Measurements from ENCODE around the gene WDR54. TPM values are rescaled to one million over a fixed set of nuclear protein-coding genes. Genes with fewer than 3 reads are reported as not detected.
"Not testable (repeated sequence)": the region's sequence is repeated elsewhere in the genome, so short reads cannot be mapped to it uniquely, and the experiment has no call there.

Gene WDR54
- total RNA-seq, 1 donor from 2014 or later = 15.8 TPM

DNA sequence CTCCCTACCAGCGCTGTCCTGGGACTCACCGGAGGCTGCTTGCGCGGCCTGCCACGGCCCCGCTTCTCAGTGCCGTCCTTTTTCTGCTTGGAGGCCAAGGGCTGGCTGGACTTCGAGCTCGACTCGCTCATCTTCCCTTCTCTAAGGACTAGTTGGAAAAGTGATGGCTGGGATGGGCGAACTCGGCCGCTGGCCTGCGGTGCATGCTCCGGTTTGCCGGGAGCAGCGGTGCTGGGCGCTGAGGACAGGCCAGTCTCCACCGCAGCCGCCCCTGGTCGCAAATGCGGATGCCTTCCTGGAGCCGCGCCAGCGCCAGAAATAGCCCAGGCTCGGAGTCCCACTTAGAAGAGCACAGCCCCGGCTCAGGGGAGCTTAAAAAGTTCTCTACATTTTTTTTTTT lies 3.2 kb upstream of the WDR54 start:
- no peak overlapping the region for H3K27ac Mint-ChIP-seq (ENCODE audit: unreplicated experiment)
- no peak for DNase-seq (ENCODE audit: extremely low spot score, unreplicated experiment)

DNA sequence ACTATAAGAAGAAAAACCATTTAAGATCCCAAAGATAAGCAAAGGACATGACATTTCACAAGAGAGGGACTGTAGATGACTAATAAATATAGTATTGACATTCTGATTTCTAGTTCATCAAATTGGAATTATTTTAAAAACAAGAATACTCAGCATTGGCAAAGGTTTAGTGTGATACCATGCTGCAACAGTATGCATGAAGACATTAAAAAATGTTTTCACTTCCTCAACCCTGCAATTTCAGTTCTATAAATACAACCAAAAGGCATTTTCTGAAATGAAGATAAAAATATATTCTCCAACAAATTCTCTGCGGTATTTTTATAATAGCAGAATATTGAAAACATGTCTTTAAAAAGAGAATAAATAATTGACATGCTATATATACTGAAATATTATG lies 2.2 kb upstream of the WDR54 start:
- TF ChIP-seq, protein P1, sequence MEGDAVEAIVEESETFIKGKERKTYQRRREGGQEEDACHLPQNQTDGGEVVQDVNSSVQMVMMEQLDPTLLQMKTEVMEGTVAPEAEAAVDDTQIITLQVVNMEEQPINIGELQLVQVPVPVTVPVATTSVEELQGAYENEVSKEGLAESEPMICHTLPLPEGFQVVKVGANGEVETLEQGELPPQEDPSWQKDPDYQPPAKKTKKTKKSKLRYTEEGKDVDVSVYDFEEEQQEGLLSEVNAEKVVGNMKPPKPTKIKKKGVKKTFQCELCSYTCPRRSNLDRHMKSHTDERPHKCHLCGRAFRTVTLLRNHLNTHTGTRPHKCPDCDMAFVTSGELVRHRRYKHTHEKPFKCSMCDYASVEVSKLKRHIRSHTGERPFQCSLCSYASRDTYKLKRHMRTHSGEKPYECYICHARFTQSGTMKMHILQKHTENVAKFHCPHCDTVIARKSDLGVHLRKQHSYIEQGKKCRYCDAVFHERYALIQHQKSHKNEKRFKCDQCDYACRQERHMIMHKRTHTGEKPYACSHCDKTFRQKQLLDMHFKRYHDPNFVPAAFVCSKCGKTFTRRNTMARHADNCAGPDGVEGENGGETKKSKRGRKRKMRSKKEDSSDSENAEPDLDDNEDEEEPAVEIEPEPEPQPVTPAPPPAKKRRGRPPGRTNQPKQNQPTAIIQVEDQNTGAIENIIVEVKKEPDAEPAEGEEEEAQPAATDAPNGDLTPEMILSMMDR (IDR thresholded peaks at IDR 0.05) = no peak
- no peaks in the 10 kb centered on the region for H3K36me3 Mint-ChIP-seq (ENCODE audit: unreplicated experiment)
- peaks cover 4% of the 10 kb centered on the region for H3K27me3 Mint-ChIP-seq (ENCODE audit: unreplicated experiment)
- DNase-seq (ENCODE audit: extremely low spot score, unreplicated experiment) = no peak
- H3K9me3 Mint-ChIP-seq (ENCODE audit: unreplicated experiment) = no peaks in the 10 kb centered on the region
- no peak overlapping the region for H3K4me3 Mint-ChIP-seq (ENCODE audit: unreplicated experiment)
- no peak overlapping the region for H3K27ac Mint-ChIP-seq (ENCODE audit: unreplicated experiment)
- peaks cover 8% of the 10 kb centered on the region for H3K4me1 Mint-ChIP-seq (ENCODE audit: unreplicated experiment)

More for the DNA sequence above, 3.2 kb upstream of the WDR54 start:
- TF ChIP-seq, protein P1 (IDR thresholded peaks at IDR 0.05) = no peak
- H3K4me1 Mint-ChIP-seq (ENCODE audit: unreplicated experiment) = peaks cover 8% of the 10 kb centered on the region
- H3K36me3 Mint-ChIP-seq (ENCODE audit: unreplicated experiment) = no peaks in the 10 kb centered on the region
- peaks cover 4% of the 10 kb centered on the region for H3K27me3 Mint-ChIP-seq (ENCODE audit: unreplicated experiment)
- H3K4me3 Mint-ChIP-seq (ENCODE audit: unreplicated experiment) = no peak overlapping the region
- H3K9me3 Mint-ChIP-seq (ENCODE audit: unreplicated experiment) = no peaks in the 10 kb centered on the region

DNA sequence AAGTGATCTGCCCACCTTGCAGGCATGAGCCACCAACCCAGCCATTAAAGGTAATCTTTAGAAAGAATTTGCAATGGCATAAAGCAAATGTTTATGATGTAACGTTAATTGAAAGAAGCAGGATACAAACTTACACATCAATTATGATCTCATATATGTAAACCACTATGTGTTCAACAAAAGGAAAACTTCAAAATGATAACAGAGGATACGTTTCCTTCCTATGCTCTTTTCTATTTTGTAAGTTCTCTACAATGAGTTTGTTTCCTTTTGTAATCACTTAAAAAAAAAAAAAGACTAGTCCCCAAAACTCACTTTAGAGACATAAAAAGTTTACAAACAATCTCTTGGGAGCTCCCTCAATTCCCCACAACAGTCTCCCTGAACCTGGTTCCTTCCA lies 1.5 kb upstream of the WDR54 start:
- Mint-ChIP-seq H3K4me3 (ENCODE audit: unreplicated experiment) (no peak overlapping the region), H3K27ac (ENCODE audit: unreplicated experiment) (no peak overlapping the region), H3K27me3 (ENCODE audit: unreplicated experiment) (peaks cover 4% of the 10 kb centered on the region), H3K36me3 (ENCODE audit: unreplicated experiment) (no peaks in the 10 kb centered on the region), H3K9me3 (ENCODE audit: unreplicated experiment) (no peaks in the 10 kb centered on the region), H3K4me1 (ENCODE audit: unreplicated experiment) (peaks cover 8% of the 10 kb centered on the region)
- DNase-seq (ENCODE audit: extremely low spot score, unreplicated experiment) = no peak
- TF ChIP-seq, protein P1 (IDR thresholded peaks at IDR 0.05) = no peak

DNA sequence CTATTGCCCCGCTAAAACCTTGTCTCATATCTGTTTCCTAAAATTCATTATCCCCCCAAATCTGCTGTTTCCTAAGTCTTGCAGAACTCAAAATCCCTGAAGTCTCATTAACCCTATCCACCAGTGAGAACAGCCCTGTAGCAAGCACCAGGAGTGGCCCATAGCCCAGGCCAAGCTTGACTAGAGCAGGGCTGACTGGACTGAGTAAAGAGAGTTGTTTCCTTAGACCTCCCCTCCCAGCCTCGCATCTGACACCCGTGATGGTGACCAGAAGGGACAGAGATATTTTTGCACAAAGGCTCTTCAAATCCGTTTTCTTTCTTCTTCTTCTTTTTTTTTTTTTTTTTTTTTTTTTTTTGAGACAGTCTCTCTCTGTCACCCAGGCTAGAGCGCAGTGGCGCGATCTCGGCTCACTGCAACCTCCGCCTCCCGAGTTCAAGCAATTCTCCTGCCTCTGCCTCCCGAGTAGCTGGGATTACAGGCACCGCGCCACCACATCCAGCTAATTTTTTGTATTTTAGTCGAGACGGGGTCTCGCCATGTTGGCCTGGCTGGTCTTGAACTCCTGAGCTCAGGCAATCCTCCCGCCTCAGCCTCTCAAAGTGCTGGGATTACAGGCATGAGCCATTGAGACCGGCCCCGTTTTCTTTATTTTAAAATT lies 957 bp upstream of the WDR54 start:
- H3K4me3 Mint-ChIP-seq (ENCODE audit: unreplicated experiment) = peak overlapping the region; percentile 97
- not testable (repeated sequence) for H3K9me3 Mint-ChIP-seq (ENCODE audit: unreplicated experiment); H3K4me1 Mint-ChIP-seq (ENCODE audit: unreplicated experiment); H3K36me3 Mint-ChIP-seq (ENCODE audit: unreplicated experiment); H3K27ac Mint-ChIP-seq (ENCODE audit: unreplicated experiment); H3K27me3 Mint-ChIP-seq (ENCODE audit: unreplicated experiment); DNase-seq (ENCODE audit: extremely low spot score, unreplicated experiment)

DNA sequence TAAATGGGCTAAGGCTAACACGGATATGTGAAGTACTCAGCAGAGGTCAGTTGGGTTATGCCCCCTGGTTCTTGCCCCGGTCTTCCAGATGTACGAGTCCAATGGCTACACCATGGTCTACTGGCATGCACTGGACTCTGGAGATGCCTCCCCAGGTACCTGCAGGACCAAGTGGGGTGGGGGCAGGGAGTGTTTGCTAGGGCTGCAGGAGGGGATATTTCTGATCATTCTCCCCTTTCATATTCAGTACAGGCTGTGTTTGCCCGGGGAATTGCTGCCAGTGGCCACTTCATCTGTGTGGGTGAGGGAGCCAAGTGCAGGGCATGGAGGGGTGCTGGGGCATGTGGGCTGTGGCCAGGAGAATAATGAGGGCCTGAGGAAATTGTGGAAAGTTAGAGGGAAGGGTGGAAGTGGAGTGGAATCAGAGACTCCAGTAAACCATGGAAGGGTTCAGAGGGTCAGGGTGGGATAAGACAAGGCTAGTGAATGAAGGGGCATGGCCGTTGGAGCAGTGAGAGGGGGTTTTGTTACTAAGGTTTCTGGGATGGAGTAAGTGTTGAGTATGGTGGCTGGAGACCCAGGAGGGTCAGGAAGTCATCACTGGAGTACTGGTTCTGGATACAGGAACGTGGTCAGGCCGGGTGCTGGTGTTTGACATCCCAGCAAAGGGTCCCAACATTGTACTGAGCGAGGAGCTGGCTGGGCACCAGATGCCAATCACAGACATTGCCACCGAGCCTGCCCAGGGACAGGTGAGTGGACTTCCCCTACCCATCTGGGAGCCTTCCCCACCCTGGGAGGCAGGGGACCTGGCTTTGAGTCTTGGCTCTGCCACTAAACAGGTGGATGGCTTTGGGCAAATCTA lies 1.9 kb downstream of the WDR54 start:
- TF ChIP-seq, protein P1 (IDR thresholded peaks at IDR 0.05) = no peak
- peaks cover 10% of the 10 kb centered on the region for H3K36me3 Mint-ChIP-seq (ENCODE audit: unreplicated experiment)
- DNase-seq (ENCODE audit: extremely low spot score, unreplicated experiment) = no peak
- H3K4me1 Mint-ChIP-seq (ENCODE audit: unreplicated experiment) = peaks cover 8% of the 10 kb centered on the region
- peak overlapping the region; percentile 97 for H3K4me3 Mint-ChIP-seq (ENCODE audit: unreplicated experiment)
- no peaks in the 10 kb centered on the region for H3K9me3 Mint-ChIP-seq (ENCODE audit: unreplicated experiment)
- H3K27ac Mint-ChIP-seq (ENCODE audit: unreplicated experiment) = no peak overlapping the region
- peaks cover 2% of the 10 kb centered on the region for H3K27me3 Mint-ChIP-seq (ENCODE audit: unreplicated experiment)

Data from osteocyte (in vitro differentiated cells).